H1 (cell line): ENCODE measurements around the gene BSND. TPM values are rescaled to one million over a fixed set of nuclear protein-coding genes. Genes with fewer than 3 reads are reported as not detected.

Experiments
- polyA plus RNA-seq, 7 experiments: library from polyadenylated mRNA; depleted of rRNA in 3 of 7; stranded (reverse) in 5 of 7; unstranded in 2 of 7; fragments of >200 nt in 5 of 7; fragments of 200-250 nt in 2 of 7; gene quantifications; 1 replicate in 5 of 7; 2 replicates in 1 of 7; 4 replicates in 1 of 7; pipeline versions ENCODE4 v1.2.1 to v1.2.3, GENCODE V29; 2011 to 2013; ENCODE audit warnings: missing spikeins in 2 of 7, mixed read lengths in 2 of 7
- total RNA-seq: library from RNA; stranded (reverse); fragmentation: NEBNext Ultra II Directional; extraction: Animal tissue kit (Norgen Biotek cat#: 25700); gene quantifications from 2 replicates; pipeline ENCODE4 v1.2.1, GENCODE V29; 2021
- TF ChIP-seq, protein P1 (sequence below), 3 experiments: IDR thresholded peaks; 1 replicate in 2 of 3; 2 replicates in 1 of 3; pipeline versions ENCODE4 v1.5.1 to v1.6.1; 2011; ENCODE audit warnings: low read length in 3 of 3, mild to moderate bottlenecking in 3 of 3, inconsistent platforms in 2 of 3, low read depth in 1 of 3, moderate library complexity in 1 of 3; ENCODE audit not compliant: insufficient read depth in 1 of 3; ENCODE audit errors: control extremely low read depth in 1 of 3

Gene BSND
- total and polyA plus RNA-seq, 2 of the 8 experiments (the other 6 are each of a cell fraction or from before 2014, with no cell fraction given), result 0.43 to 0.68 TPM

DNA sequence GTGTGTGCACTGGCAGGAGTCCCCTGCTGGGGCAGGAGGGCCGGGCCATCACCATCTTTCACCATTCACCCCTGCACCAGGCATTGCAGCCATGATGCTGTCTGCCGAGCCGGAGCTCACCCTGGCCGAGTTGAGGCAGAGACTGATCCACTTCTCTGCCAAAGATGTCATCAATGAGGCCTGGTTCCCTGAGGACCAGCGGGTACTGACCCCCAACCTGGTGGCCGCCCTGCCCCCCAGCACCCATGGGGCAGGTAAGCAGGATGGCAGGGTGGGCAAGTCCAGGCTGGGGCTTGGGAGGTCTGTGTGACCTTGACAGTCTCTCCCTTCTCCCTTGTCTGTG, 59.2 kb downstream of the BSND start (continued):
- TF ChIP-seq, protein P1, sequence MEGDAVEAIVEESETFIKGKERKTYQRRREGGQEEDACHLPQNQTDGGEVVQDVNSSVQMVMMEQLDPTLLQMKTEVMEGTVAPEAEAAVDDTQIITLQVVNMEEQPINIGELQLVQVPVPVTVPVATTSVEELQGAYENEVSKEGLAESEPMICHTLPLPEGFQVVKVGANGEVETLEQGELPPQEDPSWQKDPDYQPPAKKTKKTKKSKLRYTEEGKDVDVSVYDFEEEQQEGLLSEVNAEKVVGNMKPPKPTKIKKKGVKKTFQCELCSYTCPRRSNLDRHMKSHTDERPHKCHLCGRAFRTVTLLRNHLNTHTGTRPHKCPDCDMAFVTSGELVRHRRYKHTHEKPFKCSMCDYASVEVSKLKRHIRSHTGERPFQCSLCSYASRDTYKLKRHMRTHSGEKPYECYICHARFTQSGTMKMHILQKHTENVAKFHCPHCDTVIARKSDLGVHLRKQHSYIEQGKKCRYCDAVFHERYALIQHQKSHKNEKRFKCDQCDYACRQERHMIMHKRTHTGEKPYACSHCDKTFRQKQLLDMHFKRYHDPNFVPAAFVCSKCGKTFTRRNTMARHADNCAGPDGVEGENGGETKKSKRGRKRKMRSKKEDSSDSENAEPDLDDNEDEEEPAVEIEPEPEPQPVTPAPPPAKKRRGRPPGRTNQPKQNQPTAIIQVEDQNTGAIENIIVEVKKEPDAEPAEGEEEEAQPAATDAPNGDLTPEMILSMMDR (IDR thresholded peaks at IDR 0.05; ENCODE audit: control extremely low read depth in 1 of 3, insufficient read depth in 1 of 3, low read depth in 1 of 3, low read length in 3 of 3), result no peak
